AG10803 (cell line): ENCODE measurements around the gene ECD.

Source experiments
- DNase-seq: peaks from one replicate; pipeline ENCODE4 v3.0.0; 2010; ENCODE audit warnings: low read depth
- H3K4me3 ChIP-seq: 2 replicates; pipeline ENCODE4 v1.5.1; 2011; ENCODE audit warnings: mild to moderate bottlenecking, low read length, control low read depth
- TF ChIP-seq, protein P1 (sequence below): conservative IDR thresholded peaks from 2 replicates; pipeline ENCODE4 v1.5.1; 2011; ENCODE audit warnings: mild to moderate bottlenecking, low read length, control low read depth, inconsistent platforms

ECD gene

DNA sequence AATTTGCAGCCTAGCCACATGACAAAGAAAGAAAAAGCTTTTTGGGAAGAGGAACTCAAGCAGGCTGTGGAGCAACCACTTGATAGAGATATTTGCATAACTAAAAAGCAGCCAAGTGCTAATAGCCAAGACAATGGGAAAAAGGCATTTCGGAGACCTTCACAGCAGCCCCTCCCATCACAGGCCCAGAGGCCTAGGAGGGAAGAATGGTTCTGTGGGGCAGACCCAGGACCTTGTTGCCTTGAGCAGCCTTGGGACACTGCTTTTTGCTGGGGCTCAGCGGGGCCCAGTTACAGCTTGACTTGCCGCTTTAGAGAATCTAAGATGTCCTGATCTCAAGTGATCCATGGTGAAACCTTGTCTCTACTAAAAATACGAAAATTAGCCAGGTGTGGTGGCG, 38.6 kb upstream of the ECD start:
- no peak overlapping the region for H3K4me3 ChIP-seq
- TF ChIP-seq, protein P1, sequence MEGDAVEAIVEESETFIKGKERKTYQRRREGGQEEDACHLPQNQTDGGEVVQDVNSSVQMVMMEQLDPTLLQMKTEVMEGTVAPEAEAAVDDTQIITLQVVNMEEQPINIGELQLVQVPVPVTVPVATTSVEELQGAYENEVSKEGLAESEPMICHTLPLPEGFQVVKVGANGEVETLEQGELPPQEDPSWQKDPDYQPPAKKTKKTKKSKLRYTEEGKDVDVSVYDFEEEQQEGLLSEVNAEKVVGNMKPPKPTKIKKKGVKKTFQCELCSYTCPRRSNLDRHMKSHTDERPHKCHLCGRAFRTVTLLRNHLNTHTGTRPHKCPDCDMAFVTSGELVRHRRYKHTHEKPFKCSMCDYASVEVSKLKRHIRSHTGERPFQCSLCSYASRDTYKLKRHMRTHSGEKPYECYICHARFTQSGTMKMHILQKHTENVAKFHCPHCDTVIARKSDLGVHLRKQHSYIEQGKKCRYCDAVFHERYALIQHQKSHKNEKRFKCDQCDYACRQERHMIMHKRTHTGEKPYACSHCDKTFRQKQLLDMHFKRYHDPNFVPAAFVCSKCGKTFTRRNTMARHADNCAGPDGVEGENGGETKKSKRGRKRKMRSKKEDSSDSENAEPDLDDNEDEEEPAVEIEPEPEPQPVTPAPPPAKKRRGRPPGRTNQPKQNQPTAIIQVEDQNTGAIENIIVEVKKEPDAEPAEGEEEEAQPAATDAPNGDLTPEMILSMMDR = no peak
- DNase-seq = no peak

DNA sequence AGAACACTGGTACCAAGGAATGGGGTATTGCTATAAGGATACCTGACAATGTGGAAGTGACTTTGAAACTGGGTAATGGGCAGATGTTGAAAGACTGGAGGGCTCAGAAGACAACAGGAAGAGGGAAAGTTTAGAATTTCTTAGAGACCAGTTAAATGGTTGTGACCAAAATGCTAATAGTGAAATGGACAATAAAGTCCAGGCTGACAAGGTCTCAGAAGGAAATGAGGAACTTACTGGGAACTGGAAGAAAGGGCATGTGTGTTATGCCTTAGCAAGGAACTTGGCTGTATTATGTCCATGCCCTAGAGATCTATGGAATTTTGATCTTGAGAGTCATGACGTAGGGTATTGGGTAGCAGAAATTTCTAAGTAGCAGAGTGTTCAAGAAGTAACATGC, 38.1 kb upstream of the ECD start:
- no peak for DNase-seq
- TF ChIP-seq, protein P1 = no peak
- no peak overlapping the region for H3K4me3 ChIP-seq

DNA sequence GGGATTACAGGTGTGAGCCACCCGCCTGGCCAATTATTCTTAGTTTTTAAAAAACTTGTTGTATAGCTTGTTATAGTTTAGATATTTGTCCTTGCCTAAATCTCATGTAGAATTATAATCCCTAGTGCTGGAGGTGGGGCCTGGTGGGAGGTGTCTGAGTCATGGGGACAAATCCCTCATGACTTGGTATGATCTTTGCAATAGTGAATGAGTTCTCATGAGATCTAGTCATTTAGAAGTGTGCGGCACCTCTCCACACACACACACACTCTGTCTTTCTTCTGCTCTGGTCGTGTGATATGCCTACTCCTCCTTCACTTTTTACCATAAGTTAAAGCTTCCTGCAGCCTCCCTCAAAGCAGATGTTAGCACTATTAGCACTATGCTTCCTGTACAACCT, 37.3 kb upstream of the ECD start:
- TF ChIP-seq, protein P1 = no peak
- H3K4me3 ChIP-seq = no peak overlapping the region

DNA sequence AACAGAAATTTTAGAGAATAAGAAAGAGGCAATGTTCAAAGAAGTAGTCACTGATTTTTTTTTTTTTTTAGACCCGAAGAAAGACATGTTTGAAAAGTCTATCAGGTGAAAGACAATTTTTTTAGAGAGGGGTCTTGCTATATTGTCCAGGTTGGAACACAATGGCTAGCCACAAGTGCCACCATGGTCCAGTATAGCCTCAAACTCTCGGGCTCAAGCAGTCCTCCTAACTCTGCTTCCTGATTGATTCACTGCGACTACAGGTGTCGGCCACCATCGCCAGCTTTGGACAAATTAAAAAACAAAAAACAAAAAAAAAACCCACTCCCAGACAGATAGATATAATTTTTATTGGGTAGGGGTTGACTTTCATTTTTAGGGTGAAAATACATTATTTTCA, 22.4 kb upstream of the ECD start:
- H3K4me3 ChIP-seq = no peak overlapping the region
- no peak for DNase-seq
- TF ChIP-seq, protein P1 = no peak

More for the DNA sequence above, 37.3 kb upstream of the ECD start:
- no peak for DNase-seq

DNA sequence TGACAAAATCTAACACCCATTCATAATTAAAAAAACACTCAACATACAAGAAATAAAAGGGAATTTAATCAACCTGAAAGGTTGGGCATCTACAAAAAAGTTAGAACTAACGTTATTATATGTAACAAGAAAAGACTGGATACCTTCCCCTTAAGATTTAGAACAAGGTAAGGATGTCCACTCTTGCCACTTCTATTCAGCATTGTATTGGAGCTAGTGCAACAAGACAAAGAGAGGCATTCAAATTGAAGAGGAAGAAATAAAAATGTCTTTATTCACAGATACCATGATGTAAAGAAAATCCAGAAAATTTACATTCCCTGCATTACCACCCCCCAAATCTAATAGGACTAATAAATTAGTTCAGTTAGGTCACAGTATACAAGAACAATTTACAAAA, 18.5 kb upstream of the ECD start:
- TF ChIP-seq, protein P1 = no peak
- no peak for DNase-seq
- no peak overlapping the region for H3K4me3 ChIP-seq

DNA sequence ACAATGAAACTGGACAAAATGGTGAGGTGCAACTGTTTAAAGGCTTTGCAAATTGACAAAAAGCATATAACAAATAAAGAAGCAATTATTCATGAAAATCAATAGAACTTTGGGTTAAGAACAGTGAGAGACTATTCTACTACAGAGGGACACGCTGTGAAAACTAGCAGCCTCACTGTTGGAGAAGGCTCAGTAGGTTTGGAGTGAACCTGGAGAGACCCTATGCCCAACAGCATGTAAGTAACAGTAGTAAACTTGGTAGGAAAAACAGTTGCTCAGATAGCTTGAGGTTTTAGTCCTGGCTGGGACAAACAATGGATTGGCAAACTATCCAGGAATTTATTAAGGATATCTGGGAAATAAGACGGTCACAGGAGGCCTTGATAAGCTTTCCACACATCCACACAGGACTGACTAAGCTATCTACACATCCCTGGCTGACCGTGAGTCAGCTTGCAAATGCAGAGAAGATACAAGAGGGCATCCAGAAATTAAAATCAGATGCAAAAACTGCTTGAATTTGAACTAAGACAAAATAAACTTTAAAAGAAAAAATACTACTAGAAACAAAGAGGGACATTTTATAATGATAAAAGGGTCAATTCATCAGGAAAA, 16.0 kb upstream of the ECD start:
- DNase-seq = peak; percentile 71
- TF ChIP-seq, protein P1 = no peak

DNA sequence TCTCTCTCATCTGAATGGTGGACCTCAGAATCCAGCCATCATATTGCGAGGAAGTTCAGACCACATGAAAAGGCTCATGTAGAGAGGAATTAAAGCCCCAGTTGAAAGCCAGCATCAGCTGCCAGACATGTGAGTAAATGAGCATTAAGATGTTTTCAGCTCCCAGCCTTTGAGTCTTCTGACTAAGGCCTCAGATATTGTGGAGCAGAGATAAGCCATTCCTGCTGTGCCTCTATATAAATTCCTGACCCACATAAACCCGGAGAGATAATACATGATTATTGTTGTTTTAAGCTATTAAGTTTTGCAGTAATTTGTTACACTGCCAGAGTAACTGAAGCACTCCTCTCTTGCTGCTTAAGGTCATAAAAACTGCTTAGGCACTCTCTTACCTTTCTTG, 14.8 kb upstream of the ECD start:
- TF ChIP-seq, protein P1 = no peak
- peak; percentile 40 for DNase-seq
- H3K4me3 ChIP-seq = no peak overlapping the region

More for the DNA sequence above, 16.0 kb upstream of the ECD start:
- no peak overlapping the region for H3K4me3 ChIP-seq
